HepG2 (cell line): ENCODE results near the gene FGFR1OP2.

Source experiments
- BRCA1 ChIP-seq: sonication (generic); formaldehyde crosslinking; IDR thresholded peaks from 2 replicates; pipeline ENCODE4 v1.4.0; 2020; ENCODE audit warnings: missing genetic modification reagents
- EP300 ChIP-seq, 3 experiments: sonication (generic) in 1 of 3; formaldehyde crosslinking in 1 of 3; IDR thresholded peaks; 2 replicates each; pipeline versions ENCODE4 v1.5.1 to v1.6.1; 2011 to 2020; ENCODE audit warnings: low read depth in 2 of 3, low read length in 2 of 3, borderline replicate concordance in 1 of 3, improper control_type of control experiment in 1 of 3, mild to moderate bottlenecking in 1 of 3, missing genetic modification reagents in 1 of 3, moderate library complexity in 1 of 3
- GABPA ChIP-seq, 2 experiments: IDR thresholded peaks; 2 replicates each; pipeline ENCODE4 v1.6.1; 2011 to 2016; ENCODE audit warnings: low read depth in 2 of 2, low read length in 1 of 2, missing biosample characterization in 1 of 2, missing genetic modification characterization in 1 of 2
- IKZF1 ChIP-seq: fragments of 450-650 bp; IDR thresholded peaks from 2 replicates; pipeline ENCODE4 v1.7.1; 2016
- YY1 ChIP-seq: IDR thresholded peaks from 2 replicates; pipeline ENCODE4 v1.6.1; 2011; ENCODE audit warnings: low read length, low read depth, moderate library complexity, mild to moderate bottlenecking; ENCODE audit not compliant: insufficient read depth, insufficient replicate concordance
- TF ChIP-seq, protein P1 (sequence below): IDR thresholded peaks from 2 replicates; pipeline ENCODE4 v1.6.1; 2016; ENCODE audit warnings: missing genetic modification reagents, missing compliant biosample characterization

DNA sequence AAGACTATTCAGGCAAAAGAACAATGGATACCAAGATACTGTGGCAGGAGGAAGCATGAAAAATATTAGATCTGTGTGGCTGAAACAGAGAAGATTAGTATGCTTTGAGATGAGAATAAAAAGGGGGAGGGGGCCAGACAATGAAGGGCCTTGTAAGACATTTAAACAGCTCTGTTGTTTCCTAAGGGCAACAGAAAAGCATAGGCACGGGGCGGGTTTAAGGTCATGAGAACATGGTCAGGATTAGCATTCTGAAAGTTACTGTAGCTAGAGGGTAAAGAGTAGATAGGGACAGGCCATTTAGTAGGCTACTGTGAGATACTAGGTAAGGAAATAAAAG, 19.1 kb upstream of the FGFR1OP2 start:
- TF ChIP-seq GABPA (IDR thresholded peaks at IDR 0.05; ENCODE audit: low read depth, low read length) (no peak), GABPA (CRISPR knock-in tag; IDR thresholded peaks at IDR 0.05; ENCODE audit: low read depth) (no peak), BRCA1 (CRISPR knock-in tag) (no peak), YY1 (no peak), IKZF1 (no peak), EP300 (IDR thresholded peaks at IDR 0.05; ENCODE audit: low read depth in 2 of 2, low read length in 2 of 2) (no peak), EP300 (CRISPR knock-in tag; IDR thresholded peaks at IDR 0.05; ENCODE audit: borderline replicate concordance) (no peak)
- TF ChIP-seq, protein P1, sequence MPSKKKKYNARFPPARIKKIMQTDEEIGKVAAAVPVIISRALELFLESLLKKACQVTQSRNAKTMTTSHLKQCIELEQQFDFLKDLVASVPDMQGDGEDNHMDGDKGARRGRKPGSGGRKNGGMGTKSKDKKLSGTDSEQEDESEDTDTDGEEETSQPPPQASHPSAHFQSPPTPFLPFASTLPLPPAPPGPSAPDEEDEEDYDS: no peak
